ENCODE results near the gene PEX6. TPM values are rescaled to one million over a fixed set of nuclear protein-coding genes. Genes with fewer than 3 reads are reported as not detected.
A peak's percentile ranks its signal among the peaks of the same experiment; 100 is the strongest.

PEX6 gene
- total and polyA plus RNA-seq, 2 of the 13 experiments (the other 11 are each of a cell fraction or from before 2014, with no cell fraction given) = 5.1 to 6.7 TPM

DNA sequence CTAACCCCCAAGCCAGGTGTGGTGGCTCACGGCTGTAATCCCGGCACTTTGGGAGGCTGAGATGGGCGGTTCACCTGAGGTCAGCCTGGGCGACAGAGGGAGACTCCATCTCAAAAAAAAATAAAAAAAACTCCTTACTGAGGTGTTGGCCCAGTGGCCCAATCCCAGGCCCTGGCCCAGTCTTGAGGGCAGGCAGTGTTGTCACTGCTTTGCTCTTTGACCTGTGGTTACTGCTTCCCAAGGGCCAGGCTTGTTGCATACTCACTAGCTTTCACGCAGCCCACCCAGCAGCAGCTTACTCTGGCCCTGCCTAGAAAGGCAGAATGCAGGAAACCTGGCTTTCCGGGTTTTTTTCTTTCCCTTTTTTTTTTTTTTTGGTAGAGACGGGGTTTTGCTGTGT, 36.5 kb downstream of the PEX6 start (continued):
- TF ChIP-seq DPF2 (CRISPR knock-in tag; IDR thresholded peaks at IDR 0.05; ENCODE audit: borderline replicate concordance, low read depth) (no peak), NONO (IDR thresholded peaks at IDR 0.05) (no peak), NONO (CRISPR knock-in tag; conservative IDR thresholded peaks at IDR 0.05) (no peak), NCOR1 (IDR thresholded peaks at IDR 0.05; ENCODE audit: borderline replicate concordance, low read length) (no peak), ZMYM4 (CRISPR knock-in tag; IDR thresholded peaks at IDR 0.05) (no peak), TBL1XR1 (IDR thresholded peaks at IDR 0.05; ENCODE audit: borderline replicate concordance, low read length, partially characterized antibody) (no peak), SRY (CRISPR knock-in tag; IDR thresholded peaks at IDR 0.05) (0 out of 2 replicates have a peak, but pooled peaks have one; percentile 11), EZH2 (conservative IDR thresholded peaks at IDR 0.05; ENCODE audit: low read depth, low read length) (no peak), ZFY (CRISPR knock-in tag; IDR thresholded peaks at IDR 0.05) (peak; percentile 60; the same call in 1 of the 2 replicates), SRF (IDR thresholded peaks at IDR 0.05; ENCODE audit: low read depth, low read length) (no peak), ZNF891 (CRISPR knock-in tag; IDR thresholded peaks at IDR 0.05) (no peak), ZNF792 (CRISPR knock-in tag; IDR thresholded peaks at IDR 0.05) (no peak), RFX5 (IDR thresholded peaks at IDR 0.05; ENCODE audit: low read depth, low read length) (no peak), RAD21 (CRISPR knock-in tag; IDR thresholded peaks at IDR 0.05) (no peak), CAMTA2 (CRISPR knock-in tag; IDR thresholded peaks at IDR 0.05; ENCODE audit: borderline replicate concordance) (no peak), GATAD2A (CRISPR knock-in tag; IDR thresholded peaks at IDR 0.05) (peak; percentile 34; the same call in 1 of the 2 replicates), ZNF775 (CRISPR knock-in tag; IDR thresholded peaks at IDR 0.05; ENCODE audit: borderline replicate concordance) (no peak), ZNF7 (CRISPR knock-in tag; IDR thresholded peaks at IDR 0.05) (no peak), ZBTB21 (CRISPR knock-in tag; IDR thresholded peaks at IDR 0.05) (no peak), ZNF768 (CRISPR knock-in tag; IDR thresholded peaks at IDR 0.05) (no peak)
- TF ChIP-seq, protein P1, sequence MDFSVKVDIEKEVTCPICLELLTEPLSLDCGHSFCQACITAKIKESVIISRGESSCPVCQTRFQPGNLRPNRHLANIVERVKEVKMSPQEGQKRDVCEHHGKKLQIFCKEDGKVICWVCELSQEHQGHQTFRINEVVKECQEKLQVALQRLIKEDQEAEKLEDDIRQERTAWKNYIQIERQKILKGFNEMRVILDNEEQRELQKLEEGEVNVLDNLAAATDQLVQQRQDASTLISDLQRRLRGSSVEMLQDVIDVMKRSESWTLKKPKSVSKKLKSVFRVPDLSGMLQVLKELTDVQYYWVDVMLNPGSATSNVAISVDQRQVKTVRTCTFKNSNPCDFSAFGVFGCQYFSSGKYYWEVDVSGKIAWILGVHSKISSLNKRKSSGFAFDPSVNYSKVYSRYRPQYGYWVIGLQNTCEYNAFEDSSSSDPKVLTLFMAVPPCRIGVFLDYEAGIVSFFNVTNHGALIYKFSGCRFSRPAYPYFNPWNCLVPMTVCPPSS (IDR thresholded peaks at IDR 0.05) = no peak
- TF ChIP-seq, protein P2, sequence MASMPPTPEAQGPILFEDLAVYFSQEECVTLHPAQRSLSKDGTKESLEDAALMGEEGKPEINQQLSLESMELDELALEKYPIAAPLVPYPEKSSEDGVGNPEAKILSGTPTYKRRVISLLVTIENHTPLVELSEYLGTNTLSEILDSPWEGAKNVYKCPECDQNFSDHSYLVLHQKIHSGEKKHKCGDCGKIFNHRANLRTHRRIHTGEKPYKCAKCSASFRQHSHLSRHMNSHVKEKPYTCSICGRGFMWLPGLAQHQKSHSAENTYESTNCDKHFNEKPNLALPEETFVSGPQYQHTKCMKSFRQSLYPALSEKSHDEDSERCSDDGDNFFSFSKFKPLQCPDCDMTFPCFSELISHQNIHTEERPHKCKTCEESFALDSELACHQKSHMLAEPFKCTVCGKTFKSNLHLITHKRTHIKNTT (CRISPR knock-in tag; IDR thresholded peaks at IDR 0.05) = no peak
- TF ChIP-seq, protein P3, sequence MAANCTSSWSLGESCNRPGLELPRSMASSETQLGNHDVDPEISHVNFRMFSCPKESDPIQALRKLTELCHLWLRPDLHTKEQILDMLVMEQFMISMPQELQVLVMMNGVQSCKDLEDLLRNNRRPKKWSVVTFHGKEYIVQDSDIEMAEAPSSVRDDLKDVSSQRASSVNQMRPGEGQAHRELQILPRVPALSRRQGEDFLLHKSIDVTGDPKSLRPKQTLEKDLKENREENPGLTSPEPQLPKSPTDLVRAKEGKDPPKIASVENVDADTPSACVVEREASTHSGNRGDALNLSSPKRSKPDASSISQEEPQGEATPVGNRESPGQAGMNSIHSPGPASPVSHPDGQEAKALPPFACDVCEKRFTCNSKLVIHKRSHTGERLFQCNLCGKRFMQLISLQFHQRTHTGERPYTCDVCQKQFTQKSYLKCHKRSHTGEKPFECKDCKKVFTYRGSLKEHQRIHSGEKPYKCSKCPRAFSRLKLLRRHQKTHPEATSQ (CRISPR knock-in tag; IDR thresholded peaks at IDR 0.05; ENCODE audit: borderline replicate concordance) = no peak
- TF ChIP-seq, protein P4, sequence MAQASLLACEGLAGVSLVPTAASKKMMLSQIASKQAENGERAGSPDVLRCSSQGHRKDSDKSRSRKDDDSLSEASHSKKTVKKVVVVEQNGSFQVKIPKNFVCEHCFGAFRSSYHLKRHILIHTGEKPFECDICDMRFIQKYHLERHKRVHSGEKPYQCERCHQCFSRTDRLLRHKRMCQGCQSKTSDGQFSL (CRISPR knock-in tag; IDR thresholded peaks at IDR 0.05) = no peak
- TF ChIP-seq, protein P5, sequence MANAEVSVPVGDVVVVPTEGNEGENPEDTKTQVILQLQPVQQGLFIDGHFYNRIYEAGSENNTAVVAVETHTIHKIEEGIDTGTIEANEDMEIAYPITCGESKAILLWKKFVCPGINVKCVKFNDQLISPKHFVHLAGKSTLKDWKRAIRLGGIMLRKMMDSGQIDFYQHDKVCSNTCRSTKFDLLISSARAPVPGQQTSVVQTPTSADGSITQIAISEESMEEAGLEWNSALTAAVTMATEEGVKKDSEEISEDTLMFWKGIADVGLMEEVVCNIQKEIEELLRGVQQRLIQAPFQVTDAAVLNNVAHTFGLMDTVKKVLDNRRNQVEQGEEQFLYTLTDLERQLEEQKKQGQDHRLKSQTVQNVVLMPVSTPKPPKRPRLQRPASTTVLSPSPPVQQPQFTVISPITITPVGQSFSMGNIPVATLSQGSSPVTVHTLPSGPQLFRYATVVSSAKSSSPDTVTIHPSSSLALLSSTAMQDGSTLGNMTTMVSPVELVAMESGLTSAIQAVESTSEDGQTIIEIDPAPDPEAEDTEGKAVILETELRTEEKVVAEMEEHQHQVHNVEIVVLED (CRISPR knock-in tag; IDR thresholded peaks at IDR 0.05; ENCODE audit: borderline replicate concordance) = no peak
- TF ChIP-seq, protein P6, sequence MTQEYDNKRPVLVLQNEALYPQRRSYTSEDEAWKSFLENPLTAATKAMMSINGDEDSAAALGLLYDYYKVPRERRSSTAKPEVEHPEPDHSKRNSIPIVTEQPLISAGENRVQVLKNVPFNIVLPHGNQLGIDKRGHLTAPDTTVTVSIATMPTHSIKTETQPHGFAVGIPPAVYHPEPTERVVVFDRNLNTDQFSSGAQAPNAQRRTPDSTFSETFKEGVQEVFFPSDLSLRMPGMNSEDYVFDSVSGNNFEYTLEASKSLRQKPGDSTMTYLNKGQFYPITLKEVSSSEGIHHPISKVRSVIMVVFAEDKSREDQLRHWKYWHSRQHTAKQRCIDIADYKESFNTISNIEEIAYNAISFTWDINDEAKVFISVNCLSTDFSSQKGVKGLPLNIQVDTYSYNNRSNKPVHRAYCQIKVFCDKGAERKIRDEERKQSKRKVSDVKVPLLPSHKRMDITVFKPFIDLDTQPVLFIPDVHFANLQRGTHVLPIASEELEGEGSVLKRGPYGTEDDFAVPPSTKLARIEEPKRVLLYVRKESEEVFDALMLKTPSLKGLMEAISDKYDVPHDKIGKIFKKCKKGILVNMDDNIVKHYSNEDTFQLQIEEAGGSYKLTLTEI (CRISPR knock-in tag; conservative IDR thresholded peaks at IDR 0.05) = no peak

All from HepG2 (cell line).